Adrenal gland (tissue), 12 donors: ENCODE data around the gene CACNB4. TPM values are rescaled to one million over a fixed set of nuclear protein-coding genes. Genes with fewer than 3 reads are reported as not detected.

Source experiments
- DNase-seq, 7 donors: peaks; one replicate each; pipeline ENCODE4 v3.0.0-alpha.2; 2019 to 2020
- H3K27ac ChIP-seq, 5 donors: fragments of 200-600 bp; sonication (generic) in 4 of 5; 1 replicate in 3 of 5; 2 replicates in 2 of 5; pipeline versions ENCODE4 v1.5.1 to v1.8.0; 2016 to 2020; ENCODE audit warnings: mild to moderate bottlenecking in 1 of 5
- H3K27me3 ChIP-seq: fragments of 200-600 bp; 2 replicates; pipeline ENCODE4 v1.8.0; 2021
- H3K36me3 ChIP-seq, 2 donors: fragments of 200-600 bp; replicated peaks in 1 of 2; 1 replicate in 1 of 2; 2 replicates in 1 of 2; pipeline versions ENCODE4 v1.5.1 to v1.8.0; 2018 to 2022
- H3K4me1 ChIP-seq, 2 donors: fragments of 200-600 bp; replicated peaks in 1 of 2; 1 replicate in 1 of 2; 2 replicates in 1 of 2; pipeline versions ENCODE4 v1.5.1 to v1.8.0; 2018 to 2021
- H3K4me3 ChIP-seq, 4 donors: fragments of 200-600 bp; sonication (generic) in 3 of 4; one replicate each; pipeline ENCODE4 v1.5.1; 2016 to 2018
- H3K9me3 ChIP-seq, 3 donors: fragments of 200-600 bp; sonication (generic) in 1 of 3; replicated peaks in 1 of 3; 1 replicate in 2 of 3; 2 replicates in 1 of 3; pipeline versions ENCODE4 v1.5.1 to v1.8.0; 2016 to 2021
- CTCF ChIP-seq, 6 experiments: fragments of 450-650 bp in 4 of 6; fragments of 200-600 bp in 2 of 6; sonication (generic) in 1 of 6; IDR thresholded peaks; 1 replicate in 5 of 6; 2 replicates in 1 of 6; pipeline versions ENCODE4 v1.5.1 to v1.8.0; 2016 to 2021; ENCODE audit warnings: antibody characterized with exemption in 6 of 6, mild to moderate bottlenecking in 2 of 6, moderate library complexity in 1 of 6
- POLR2A ChIP-seq, 2 donors: fragments of 450-650 bp; IDR thresholded peaks; one replicate each; pipeline ENCODE4 v1.6.1; 2017; ENCODE audit warnings: antibody characterized with exemption in 2 of 2, mild to moderate bottlenecking in 2 of 2, moderate library complexity in 1 of 2
- WGBS, 4 donors: extraction: QIAGEN DNeasy Blood & Tissue Kit in 2 of 4; methylation state at CpG; one replicate each; pipeline versions ENCODE4 v1.1.5 to v1.1.7; 2013 to 2017; 5-methylcytosine and 5-hydroxymethylcytosine counted together
- intact Hi-C, 2 donors: fragments of 100-400 bp; cut with DNase I; formaldehyde crosslinking; loops; one replicate each; pipeline versions ENCODE4 v1.14.1 to v1.15.0; 2022 to 2023
- polyA plus RNA-seq, 3 donors: library from polyadenylated mRNA; stranded (reverse); fragments of 200-250 nt in 2 of 3; fragments of 350-450 nt in 1 of 3; fragmentation: Illumina TruSeq in 1 of 3; extraction: RNeasy Lipid Tissue Mini Kit (QIAGEN cat#74804) in 1 of 3; gene quantifications; one replicate each; pipeline ENCODE4 v1.2.3, GENCODE V29; 2013 to 2014
- total RNA-seq, 9 donors: library from RNA; depleted of rRNA in 4 of 9; stranded (reverse); fragments of >200 nt in 4 of 9; fragments of 120-200 nt in 1 of 9; fragmentation: NEBNext Ultra II Directional in 1 of 9; extraction: Animal tissue kit (Norgen Biotek cat#: 25700) in 1 of 9; gene quantifications; one replicate each; pipeline versions ENCODE4 v1.1.0 to v1.2.4, GENCODE V29; 2013 to 2023
- donor health status: healthy with polysubstance abuse.
- donor health status: Bipolar disorder and iron deficiency.
- donor health status: DM: yes; HTN: yes; CAD: no.
- donor health status: DM: no; HTN: no; CAD: no.
- donor health status: DM: no; HTN: no; CAD: no.
- donor health status: DM: yes; HTN: yes; CAD: no.

CACNB4 gene
- total and polyA plus RNA-seq, 12 donors = 0.60 to 8.5 (median 1.9) TPM

- intact Hi-C loops = no loop called here
- Histone ChIP-seq H3K9me3 (no peaks in the 10 kb centered on the region), H3K27ac (no peak overlapping the region), H3K4me1 (no peaks in the 10 kb centered on the region), H3K27me3 (no peaks in the 10 kb centered on the region), H3K4me3 (no peak overlapping the region), H3K36me3 (no peaks in the 10 kb centered on the region)
- DNase-seq = no peak
- WGBS, 4 donors = 84 to 87% (median 85%) methylated on average over 6 of the region's 6 CpGs
- no peak for TF ChIP-seq POLR2A (IDR thresholded peaks at IDR 0.05)
- no peak for TF ChIP-seq CTCF (IDR thresholded peaks at IDR 0.05)
These were observed 15.5 kb downstream of the CACNB4 start for GRCh38 chr2:152083202-152083875.

DNA sequence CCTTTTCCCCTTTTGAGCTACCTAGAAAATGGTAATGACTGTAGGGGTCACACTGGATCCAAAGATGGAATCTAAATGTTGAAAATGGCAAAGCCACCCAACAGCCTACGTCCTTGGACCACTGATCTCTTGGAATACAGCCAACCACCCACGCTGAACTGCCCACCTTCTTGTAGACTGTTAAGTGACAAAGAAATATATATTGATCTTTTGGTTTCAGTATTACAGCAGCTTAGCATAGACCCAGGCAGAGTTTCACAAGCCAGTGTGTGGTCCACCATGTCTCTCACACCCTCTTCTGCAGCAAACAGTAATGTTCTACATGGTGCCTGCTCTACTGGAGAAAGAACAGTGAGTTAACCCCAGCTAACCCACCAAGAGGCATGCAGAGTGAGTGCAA, 20.2 kb downstream of the CACNB4 start:
- H3K9me3 ChIP-seq = no peaks in the 10 kb centered on the region
- no peaks in the 10 kb centered on the region for H3K27me3 ChIP-seq
- WGBS, 4 donors = 65 to 74% (median 67%) methylated on average over 2 of the region's 2 CpGs
- intact Hi-C loops = no loop called here
- no peak for DNase-seq
- no peak overlapping the region for H3K4me3 ChIP-seq
- H3K27ac ChIP-seq = no peak overlapping the region
- no peaks in the 10 kb centered on the region for H3K4me1 ChIP-seq
- H3K36me3 ChIP-seq = no peaks in the 10 kb centered on the region
- no peak for TF ChIP-seq POLR2A (IDR thresholded peaks at IDR 0.05)
- no peak for TF ChIP-seq CTCF (IDR thresholded peaks at IDR 0.05)

GRCh38 chr2:152078023-152078422, 20.8 kb downstream of the CACNB4 start:
- Histone ChIP-seq H3K36me3 (no peaks in the 10 kb centered on the region), H3K27me3 (no peaks in the 10 kb centered on the region), H3K9me3 (no peaks in the 10 kb centered on the region), H3K27ac (no peak overlapping the region), H3K4me1 (no peaks in the 10 kb centered on the region), H3K4me3 (no peak overlapping the region)
- TF ChIP-seq CTCF (IDR thresholded peaks at IDR 0.05) (no peak), POLR2A (IDR thresholded peaks at IDR 0.05) (no peak)
- intact Hi-C loops = no loop called here
- no peak for DNase-seq
- WGBS, 4 donors = 94 to 97% (median 96%) methylated on average over 9 of the region's 9 CpGs

- Histone ChIP-seq H3K4me3 (no peak overlapping the region), H3K27ac (no peak overlapping the region), H3K4me1 (no peaks in the 10 kb centered on the region), H3K36me3 (no peaks in the 10 kb centered on the region), H3K27me3 (no peaks in the 10 kb centered on the region), H3K9me3 (no peaks in the 10 kb centered on the region)
- 39 to 77% (median 52%) methylated on average over 3 to 4 of the region's 4 CpGs for WGBS, 4 donors
- intact Hi-C loops = no loop called here
- TF ChIP-seq CTCF (IDR thresholded peaks at IDR 0.05) (no peak), POLR2A (IDR thresholded peaks at IDR 0.05) (no peak)
- no peak for DNase-seq
These were observed 23.3 kb downstream of the CACNB4 start for GRCh38 chr2:152075461-152076050.
